Measurements from ENCODE around the gene TOMM40. TPM values are rescaled to one million over a fixed set of nuclear protein-coding genes. Genes with fewer than 3 reads are reported as not detected.

Gene TOMM40
- total RNA-seq, 1 donor, result 23.4 TPM

Other genes starting within 250 kb of the TOMM40 start
- 4.5 TPM for gene PVR, start 247.3 kb upstream of the TOMM40 start, total RNA-seq
- gene CEACAM19, start 219.8 kb upstream of the TOMM40 start, total RNA-seq, result 0.63 TPM
- not detected for gene CEACAM16, start 192.1 kb upstream of the TOMM40 start, total RNA-seq
- gene BCL3, start 142.5 kb upstream of the TOMM40 start, total RNA-seq, result 33.0 TPM
- gene CBLC, start 113.4 kb upstream of the TOMM40 start, total RNA-seq, result not detected
- not detected for gene BCAM, start 82.2 kb upstream of the TOMM40 start, total RNA-seq
- gene NECTIN2, start 45.0 kb upstream of the TOMM40 start, total RNA-seq, result 22.1 TPM
- 0.94 TPM for gene APOE, start 14.5 kb downstream of the TOMM40 start, total RNA-seq
- not detected for gene APOC1, start 23.4 kb downstream of the TOMM40 start, total RNA-seq
- not detected for gene APOC4, start 51.0 kb downstream of the TOMM40 start, total RNA-seq
- gene APOC2, start 54.8 kb downstream of the TOMM40 start, total RNA-seq, result not detected
- 29.1 TPM for gene CLPTM1, start 64.1 kb downstream of the TOMM40 start, total RNA-seq
- 42.9 TPM for gene RELB, start 110.2 kb downstream of the TOMM40 start, total RNA-seq
- gene CLASRP, start 147.8 kb downstream of the TOMM40 start, total RNA-seq, result 49.4 TPM
- gene ZNF296, start 185.2 kb downstream of the TOMM40 start, total RNA-seq, result 1.2 TPM
- 4.1 TPM for gene GEMIN7, start 188.0 kb downstream of the TOMM40 start, total RNA-seq
- 14.0 TPM for gene PPP1R37, start 201.9 kb downstream of the TOMM40 start, total RNA-seq

Data from mononuclear cell (primary cell).